ENCODE data around the gene ALK.

GRCh38 chr2:29450596-29451222, 470.7 kb downstream of the ALK start:
- no peak for TF ChIP-seq CTCF (IDR thresholded peaks at IDR 0.05)
- TF ChIP-seq ZFX (IDR thresholded peaks at IDR 0.05; ENCODE audit: borderline replicate concordance): no peak

Measured in 22Rv1 (cell line).